PC-9 (cell line): ENCODE measurements around the gene KIT. TPM values are rescaled to one million over a fixed set of nuclear protein-coding genes. Genes with fewer than 3 reads are reported as not detected.

Experiments used
- BruUV-seq: library from RNA; stranded (reverse); fragments of 400-500 nt; replicated peaks from 2 replicates; lab custom pipeline; 2021; lab: Mats Ljungman, UMichigan
- CTCF ChIA-PET: fragments of 300-600 bp; sonication (Branson Sonifier 250); formaldehyde crosslinking; loops from one replicate; lab custom pipeline; 2022; ENCODE audit warnings: antibody characterized with exemption; lab: Charles Lee
- POLR2A ChIA-PET: fragments of 300-600 bp; sonication (Branson Sonifier 250); formaldehyde crosslinking; loops from one replicate; lab custom pipeline; 2022; ENCODE audit warnings: antibody characterized with exemption; ENCODE audit not compliant: unreplicated experiment; lab: Charles Lee
- DNase-seq, 2 experiments: peaks; one replicate each; pipeline versions ENCODE4 v3.0.0 to v3.0.0-alpha.2; 2015 to 2022; ENCODE audit warnings: mixed read lengths in 1 of 2
- H2AFZ ChIP-seq: fragments of 200-600 bp; sonication (generic); 2 replicates; pipeline ENCODE4 v1.8.1; 2017; ENCODE audit warnings: antibody characterized with exemption
- H3F3A ChIP-seq: fragments of 200-600 bp; sonication (generic); 2 replicates; pipeline ENCODE4 v1.8.1; 2017; ENCODE audit warnings: antibody characterized with exemption, mild to moderate bottlenecking, low read depth; ENCODE audit not compliant: insufficient read depth
- H3K27ac ChIP-seq: fragments of 200-600 bp; sonication (generic); 2 replicates; pipeline ENCODE4 v1.6.1; 2016; ENCODE audit warnings: mixed run types
- H3K27me3 ChIP-seq: fragments of 200-600 bp; sonication (generic); 2 replicates; pipeline ENCODE4 v1.6.1; 2016; ENCODE audit warnings: low read depth, mixed run types; ENCODE audit not compliant: insufficient read depth
- H3K36me3 ChIP-seq: fragments of 200-600 bp; sonication (generic); 2 replicates; pipeline ENCODE4 v1.6.1; 2016; ENCODE audit warnings: low read depth, mixed run types
- H3K4me1 ChIP-seq: fragments of 200-600 bp; sonication (generic); replicated peaks from 2 replicates; pipeline ENCODE4 v1.6.1; 2016; ENCODE audit warnings: mixed run types; ENCODE audit not compliant: insufficient read depth
- H3K4me2 ChIP-seq: fragments of 200-600 bp; sonication (generic); 2 replicates; pipeline ENCODE4 v1.6.1; 2017; ENCODE audit warnings: mixed run types
- H3K4me3 ChIP-seq: fragments of 200-600 bp; sonication (generic); 2 replicates; pipeline ENCODE4 v1.6.1; 2016; ENCODE audit warnings: mixed run types
- H3K79me2 ChIP-seq: fragments of 200-600 bp; sonication (generic); 2 replicates; pipeline ENCODE4 v1.6.1; 2017; ENCODE audit warnings: low read depth, mixed run types
- H3K9me2 ChIP-seq: fragments of 200-600 bp; sonication (generic); 2 replicates; pipeline ENCODE4 v1.8.1; 2017; ENCODE audit warnings: mild to moderate bottlenecking; ENCODE audit not compliant: insufficient read depth
- H3K9me3 ChIP-seq: fragments of 200-600 bp; sonication (generic); 2 replicates; pipeline ENCODE4 v1.8.1; 2016; ENCODE audit warnings: low read depth; ENCODE audit not compliant: insufficient read depth
- H4K20me1 ChIP-seq: fragments of 200-600 bp; sonication (generic); 2 replicates; pipeline ENCODE4 v1.8.1; 2017; ENCODE audit not compliant: insufficient read depth
- CTCF ChIP-seq: fragments of 200-600 bp; sonication (generic); conservative IDR thresholded peaks from 2 replicates; pipeline ENCODE4 v1.6.1; 2017; ENCODE audit warnings: mixed run types, antibody characterized with exemption, mild to moderate bottlenecking, moderate library complexity
- EZH2 ChIP-seq: fragments of 200-600 bp; sonication (generic); IDR thresholded peaks from 2 replicates; pipeline ENCODE4 v1.8.0; 2017; ENCODE audit warnings: antibody characterized with exemption, low read depth
- intact Hi-C: fragments of 100-400 bp; cut with micrococcal nuclease; formaldehyde crosslinking; loops from one replicate; pipeline ENCODE4 v1.10.0; 2022; ENCODE audit not compliant: unreplicated experiment
- total RNA-seq: library from RNA; stranded (reverse); gene quantifications from 2 replicates; pipeline ENCODE4 v1.2.3, GENCODE V29; 2021

KIT gene
- total RNA-seq, 1 experiment from 2014 or later: not detected

- ChIA-PET POLR2A (no interaction called here), CTCF (no interaction called here)
- Histone ChIP-seq H3K27me3 (no peaks in the 10 kb centered on the region), H3K4me3 (no peak overlapping the region), H3K9me3 (no peaks in the 10 kb centered on the region), H3K27ac (no peak overlapping the region), H3K79me2 (no peaks in the 10 kb centered on the region), H3K4me1 (no peaks in the 10 kb centered on the region), H3K9me2 (no peaks in the 10 kb centered on the region), H3F3A (no peaks in the 10 kb centered on the region), H2AFZ (no peak overlapping the region), H3K36me3 (no peaks in the 10 kb centered on the region), H3K4me2 (no peak overlapping the region), H4K20me1 (no peaks in the 10 kb centered on the region)
- no TSS peak for BruUV-seq
- TF ChIP-seq EZH2 (no peak), CTCF (no peak)
- DNase-seq: no peak
- intact Hi-C loops: no loop called here
Measured at GRCh38 chr4:54664400-54664799, 6.6 kb downstream of the KIT start.

GRCh38 chr4:54668014-54668611 lies 10.4 kb downstream of the KIT start:
- Histone ChIP-seq H3K4me3 (no peak overlapping the region), H3K9me2 (no peaks in the 10 kb centered on the region), H3K36me3 (no peaks in the 10 kb centered on the region), H4K20me1 (no peaks in the 10 kb centered on the region), H3K4me2 (no peak overlapping the region), H3K4me1 (no peaks in the 10 kb centered on the region), H2AFZ (no peak overlapping the region), H3K27me3 (no peaks in the 10 kb centered on the region), H3K27ac (no peak overlapping the region), H3K79me2 (no peaks in the 10 kb centered on the region), H3K9me3 (no peaks in the 10 kb centered on the region), H3F3A (no peaks in the 10 kb centered on the region)
- no peak for DNase-seq
- CTCF ChIA-PET: no interaction called here
- no peak for TF ChIP-seq CTCF
- no peak for TF ChIP-seq EZH2
- intact Hi-C loops: no loop called here
- POLR2A ChIA-PET: no interaction called here
- no TSS peak for BruUV-seq

GRCh38 chr4:54669831-54670230 lies 12.1 kb downstream of the KIT start:
- H3K9me2 ChIP-seq: no peaks in the 10 kb centered on the region
- H3K27ac ChIP-seq: no peak overlapping the region
- H3K4me3 ChIP-seq: no peak overlapping the region
- H2AFZ ChIP-seq: no peak overlapping the region
- intact Hi-C loops: no loop called here
- no peaks in the 10 kb centered on the region for H3K27me3 ChIP-seq
- H3K4me2 ChIP-seq: no peak overlapping the region
- H3K79me2 ChIP-seq: no peaks in the 10 kb centered on the region
- H3F3A ChIP-seq: no peaks in the 10 kb centered on the region
- no peaks in the 10 kb centered on the region for H3K4me1 ChIP-seq
- no peaks in the 10 kb centered on the region for H3K36me3 ChIP-seq
- POLR2A ChIA-PET: no interaction called here
- H3K9me3 ChIP-seq: no peaks in the 10 kb centered on the region
- H4K20me1 ChIP-seq: no peaks in the 10 kb centered on the region
- no TSS peak for BruUV-seq
- no peak for DNase-seq
- CTCF ChIA-PET: no interaction called here
- TF ChIP-seq CTCF (no peak), EZH2 (no peak)
